ENCODE data around the gene C16orf87.

DNA sequence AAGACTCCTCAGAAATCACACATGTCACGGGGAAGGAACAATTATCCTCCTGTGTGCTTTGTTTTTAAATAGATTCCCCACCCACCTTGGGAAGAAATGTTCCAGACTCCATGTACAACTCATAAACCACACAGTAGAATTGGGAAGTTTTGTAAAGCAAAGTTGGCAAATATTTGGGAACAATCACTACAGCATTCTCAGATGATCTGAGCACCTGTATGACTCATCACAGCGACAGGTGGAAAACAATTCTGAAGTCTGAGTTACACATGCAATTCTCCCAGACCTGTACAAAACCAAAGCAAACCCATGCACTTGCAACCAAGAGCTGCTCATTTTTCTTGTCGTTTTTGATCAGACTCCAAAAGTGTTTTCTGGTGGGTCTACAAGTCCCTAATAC lies 68.4 kb downstream of the C16orf87 start:
- TF ChIP-seq EZH2 (IDR thresholded peaks at IDR 0.05; ENCODE audit: insufficient read depth, poor library complexity, severe bottlenecking) = no peak
- no peak for TF ChIP-seq EZH2phosphoT487 (IDR thresholded peaks at IDR 0.05; ENCODE audit: insufficient read depth, low read depth)

All from GM23248 (cell line).